ENCODE measurements around the gene CBLB.

The CBLB gene

DNA sequence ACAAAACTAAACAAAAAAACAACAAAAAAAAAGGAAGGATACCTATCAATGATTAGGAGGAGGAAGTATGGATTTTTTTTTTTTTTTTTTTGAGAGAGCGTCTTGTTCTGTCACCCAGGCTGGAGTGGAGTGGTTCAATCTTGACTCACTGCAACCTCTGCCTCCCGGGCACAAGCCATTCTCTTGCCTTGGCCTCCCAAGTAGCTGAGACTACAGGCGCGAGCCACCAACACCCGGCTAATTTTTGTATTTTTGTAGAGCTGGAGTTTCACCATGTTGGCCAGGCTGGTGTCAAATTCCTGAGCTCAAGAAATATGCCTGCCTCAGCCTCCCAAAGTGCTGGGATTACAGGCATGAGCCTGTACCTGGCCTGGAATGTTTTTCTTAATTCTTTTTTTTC is 195.8 kb downstream of the CBLB start:
- TF ChIP-seq, protein P1, sequence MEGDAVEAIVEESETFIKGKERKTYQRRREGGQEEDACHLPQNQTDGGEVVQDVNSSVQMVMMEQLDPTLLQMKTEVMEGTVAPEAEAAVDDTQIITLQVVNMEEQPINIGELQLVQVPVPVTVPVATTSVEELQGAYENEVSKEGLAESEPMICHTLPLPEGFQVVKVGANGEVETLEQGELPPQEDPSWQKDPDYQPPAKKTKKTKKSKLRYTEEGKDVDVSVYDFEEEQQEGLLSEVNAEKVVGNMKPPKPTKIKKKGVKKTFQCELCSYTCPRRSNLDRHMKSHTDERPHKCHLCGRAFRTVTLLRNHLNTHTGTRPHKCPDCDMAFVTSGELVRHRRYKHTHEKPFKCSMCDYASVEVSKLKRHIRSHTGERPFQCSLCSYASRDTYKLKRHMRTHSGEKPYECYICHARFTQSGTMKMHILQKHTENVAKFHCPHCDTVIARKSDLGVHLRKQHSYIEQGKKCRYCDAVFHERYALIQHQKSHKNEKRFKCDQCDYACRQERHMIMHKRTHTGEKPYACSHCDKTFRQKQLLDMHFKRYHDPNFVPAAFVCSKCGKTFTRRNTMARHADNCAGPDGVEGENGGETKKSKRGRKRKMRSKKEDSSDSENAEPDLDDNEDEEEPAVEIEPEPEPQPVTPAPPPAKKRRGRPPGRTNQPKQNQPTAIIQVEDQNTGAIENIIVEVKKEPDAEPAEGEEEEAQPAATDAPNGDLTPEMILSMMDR (IDR thresholded peaks at IDR 0.05; ENCODE audit: low read depth, low read length, missing control alignments) = no peak
- H3K4me3 ChIP-seq (ENCODE audit: low read depth, low read length) = no peak overlapping the region
- no peak for DNase-seq (ENCODE audit: low read depth)

DNA sequence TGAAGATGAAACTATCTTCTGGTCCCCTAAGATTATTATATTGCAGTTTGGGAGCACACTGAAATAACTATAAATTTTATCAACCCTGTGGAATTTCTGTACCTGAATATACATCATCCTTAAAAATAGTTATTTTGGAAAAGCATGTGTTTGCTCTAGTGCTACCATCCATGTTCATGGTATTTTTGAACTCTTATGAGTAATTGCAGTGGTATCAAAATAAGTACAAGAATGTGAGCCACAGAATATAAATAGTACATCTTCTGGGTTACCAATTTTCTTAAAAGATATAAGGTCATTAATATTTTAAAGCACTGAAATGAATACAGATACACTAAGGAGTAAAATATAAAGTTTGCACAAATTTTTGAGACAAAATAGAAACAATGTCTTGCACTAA is 206.5 kb downstream of the CBLB start:
- TF ChIP-seq, protein P1 (IDR thresholded peaks at IDR 0.05; ENCODE audit: low read depth, low read length, missing control alignments) = no peak
- H3K4me3 ChIP-seq (ENCODE audit: low read depth, low read length) = no peak overlapping the region
- DNase-seq (ENCODE audit: low read depth) = no peak

DNA sequence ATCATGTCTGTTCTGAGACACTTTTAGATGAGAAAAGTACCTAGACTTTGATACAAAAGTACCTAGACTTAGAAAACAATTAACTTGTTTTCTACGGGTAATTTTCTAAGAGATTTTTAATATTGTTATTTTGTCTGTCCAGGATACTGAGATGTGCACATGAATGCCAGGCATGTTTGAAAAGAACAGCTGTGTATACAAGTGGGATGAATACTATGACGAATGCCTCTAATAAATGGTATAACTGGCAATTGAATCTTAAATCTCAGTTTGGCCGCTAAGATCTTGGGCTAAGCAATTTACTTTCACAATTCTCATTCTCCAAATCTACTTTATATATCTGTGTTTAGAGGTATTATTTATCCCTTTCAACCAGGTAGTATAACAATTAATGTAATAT is 207.4 kb downstream of the CBLB start:
- no peak for DNase-seq (ENCODE audit: low read depth)
- H3K4me3 ChIP-seq (ENCODE audit: low read depth, low read length) = no peak overlapping the region
- TF ChIP-seq, protein P1 (IDR thresholded peaks at IDR 0.05; ENCODE audit: low read depth, low read length, missing control alignments) = no peak

DNA sequence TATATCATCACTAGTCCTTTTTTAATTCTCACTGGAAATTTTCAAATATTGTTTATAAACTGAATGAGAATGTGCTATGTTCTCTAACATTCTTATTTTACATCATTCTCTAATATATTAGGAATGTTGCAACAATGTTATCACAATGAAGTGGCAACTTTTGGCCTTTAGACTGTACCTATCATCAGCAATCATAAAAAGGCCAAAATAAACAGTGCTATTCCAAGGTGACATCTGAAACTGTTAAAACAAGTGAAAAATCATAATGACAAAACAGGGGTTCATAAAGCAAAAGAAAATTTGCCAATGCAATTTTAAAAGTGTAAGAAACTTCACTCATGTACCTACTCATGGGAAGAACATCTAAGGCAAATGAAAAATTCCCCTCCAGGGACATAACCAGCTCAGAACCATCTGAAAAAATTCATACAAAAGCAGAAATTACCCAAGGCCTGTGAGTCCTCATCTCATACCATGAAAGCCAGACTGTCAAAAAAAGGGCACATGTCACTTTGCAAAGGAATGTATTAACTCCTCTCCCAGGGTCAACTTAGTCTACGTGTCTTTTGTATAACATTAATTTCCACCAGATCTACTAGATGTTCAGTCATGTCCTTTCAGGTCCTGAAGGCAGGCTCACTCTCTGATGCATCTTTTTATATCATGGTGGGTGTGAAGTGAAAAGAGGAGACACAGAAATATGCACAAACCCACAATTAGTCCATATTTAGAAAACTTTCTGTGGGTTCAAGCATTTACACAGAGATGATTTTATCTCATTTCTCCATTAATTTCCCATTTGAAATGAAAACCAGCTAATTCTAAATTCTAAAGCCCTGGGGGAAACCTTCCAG is 211.9 kb downstream of the CBLB start:
- no peak for DNase-seq (ENCODE audit: low read depth)
- TF ChIP-seq, protein P1 (IDR thresholded peaks at IDR 0.05; ENCODE audit: low read depth, low read length, missing control alignments) = no peak
- H3K4me3 ChIP-seq (ENCODE audit: low read depth, low read length) = no peak overlapping the region

DNA sequence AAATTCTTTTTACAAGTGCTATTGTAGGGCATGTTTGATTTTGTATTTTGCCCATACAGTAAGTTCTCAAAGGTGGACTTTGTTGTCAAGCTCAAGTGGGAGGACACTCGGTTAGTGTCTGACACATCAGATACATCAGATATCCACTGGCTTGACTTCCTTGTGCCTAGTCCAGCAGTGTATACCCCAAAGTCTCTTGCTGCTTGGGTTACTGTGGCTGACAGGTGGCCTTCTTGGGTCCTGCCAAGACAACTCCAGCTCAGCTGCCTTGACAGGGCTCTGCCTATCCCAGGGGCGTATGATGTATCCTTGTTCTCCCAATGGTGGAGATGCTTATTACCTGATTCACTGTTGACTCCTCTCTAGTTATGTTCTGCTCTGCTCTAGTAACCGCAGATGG is 214.9 kb downstream of the CBLB start:
- no peak overlapping the region for H3K4me3 ChIP-seq (ENCODE audit: low read depth, low read length)
- TF ChIP-seq, protein P1 (IDR thresholded peaks at IDR 0.05; ENCODE audit: low read depth, low read length, missing control alignments) = no peak
- DNase-seq (ENCODE audit: low read depth) = no peak

DNA sequence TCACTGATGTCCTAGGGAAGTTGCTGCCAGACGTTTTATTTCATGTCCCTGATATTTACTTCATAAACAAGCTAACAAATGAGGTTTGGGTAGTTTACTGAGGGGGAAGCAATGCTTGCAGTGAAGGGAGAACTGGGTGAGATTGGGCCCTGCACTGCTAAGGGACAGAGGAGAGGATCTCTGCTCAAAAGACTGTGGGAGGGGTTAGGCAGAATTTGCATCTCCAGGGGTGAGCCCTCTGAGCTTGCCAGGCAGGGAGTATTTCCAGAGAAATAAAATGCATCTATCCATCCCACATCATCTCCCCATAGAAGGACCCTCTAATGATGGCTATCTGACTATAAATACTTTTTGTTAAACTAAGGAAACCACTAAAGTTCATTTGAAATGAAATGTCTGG is 215.6 kb downstream of the CBLB start:
- no peak for DNase-seq (ENCODE audit: low read depth)
- TF ChIP-seq, protein P1 (IDR thresholded peaks at IDR 0.05; ENCODE audit: low read depth, low read length, missing control alignments) = no peak
- H3K4me3 ChIP-seq (ENCODE audit: low read depth, low read length) = no peak overlapping the region

DNA sequence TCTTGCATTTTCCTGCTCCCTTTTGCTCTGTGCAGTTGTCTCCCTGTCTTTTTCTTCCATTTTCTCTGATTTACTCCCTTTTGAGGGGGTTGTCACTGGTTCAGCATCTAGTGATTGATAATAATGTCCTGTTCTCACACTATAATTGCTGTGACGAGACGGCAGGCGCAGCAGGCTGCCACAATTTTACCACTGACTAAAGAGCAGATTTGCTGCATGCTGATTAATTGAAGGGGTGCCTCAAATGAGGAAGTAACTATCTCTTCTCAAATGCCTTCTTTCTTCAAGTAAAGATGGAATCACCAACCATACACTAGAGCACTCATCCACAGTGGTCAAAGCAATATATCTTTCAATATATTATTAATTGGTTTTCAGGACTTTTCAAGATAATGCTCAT is 219.3 kb downstream of the CBLB start:
- H3K4me3 ChIP-seq (ENCODE audit: low read depth, low read length) = no peak overlapping the region
- TF ChIP-seq, protein P1 (IDR thresholded peaks at IDR 0.05; ENCODE audit: low read depth, low read length, missing control alignments) = no peak
- DNase-seq (ENCODE audit: low read depth) = no peak

All from GM12864 (cell line).